Measurements from ENCODE around the gene ZSCAN2.

Gene ZSCAN2

DNA sequence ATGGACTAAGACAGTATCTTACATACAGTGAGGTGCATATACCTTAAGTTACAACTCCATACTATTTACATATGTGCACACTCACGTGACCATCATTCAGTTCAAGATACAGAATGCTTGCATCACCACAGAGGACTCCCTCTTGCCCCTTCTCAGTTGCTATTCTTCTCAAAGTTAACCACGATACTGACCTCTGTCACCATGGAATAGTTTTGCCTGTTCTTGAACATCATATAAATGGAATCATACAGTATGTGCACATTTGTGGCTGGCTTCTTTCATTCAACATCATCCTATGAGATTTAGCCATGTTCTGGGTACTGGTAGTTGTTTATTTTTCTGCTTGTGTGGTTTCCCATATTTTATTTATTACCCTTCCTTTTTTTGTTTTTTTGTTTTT is 10.4 kb upstream of the ZSCAN2 start:
- DNase-seq = no peak
- Histone ChIP-seq H3K27me3 (no peaks in the 10 kb centered on the region), H3K4me1 (no peaks in the 10 kb centered on the region), H3K36me3 (no peaks in the 10 kb centered on the region), H3K9me3 (no peaks in the 10 kb centered on the region), H3K4me3 (ENCODE audit: low read depth, low read length) (no peak overlapping the region)
- TF ChIP-seq, protein P1, sequence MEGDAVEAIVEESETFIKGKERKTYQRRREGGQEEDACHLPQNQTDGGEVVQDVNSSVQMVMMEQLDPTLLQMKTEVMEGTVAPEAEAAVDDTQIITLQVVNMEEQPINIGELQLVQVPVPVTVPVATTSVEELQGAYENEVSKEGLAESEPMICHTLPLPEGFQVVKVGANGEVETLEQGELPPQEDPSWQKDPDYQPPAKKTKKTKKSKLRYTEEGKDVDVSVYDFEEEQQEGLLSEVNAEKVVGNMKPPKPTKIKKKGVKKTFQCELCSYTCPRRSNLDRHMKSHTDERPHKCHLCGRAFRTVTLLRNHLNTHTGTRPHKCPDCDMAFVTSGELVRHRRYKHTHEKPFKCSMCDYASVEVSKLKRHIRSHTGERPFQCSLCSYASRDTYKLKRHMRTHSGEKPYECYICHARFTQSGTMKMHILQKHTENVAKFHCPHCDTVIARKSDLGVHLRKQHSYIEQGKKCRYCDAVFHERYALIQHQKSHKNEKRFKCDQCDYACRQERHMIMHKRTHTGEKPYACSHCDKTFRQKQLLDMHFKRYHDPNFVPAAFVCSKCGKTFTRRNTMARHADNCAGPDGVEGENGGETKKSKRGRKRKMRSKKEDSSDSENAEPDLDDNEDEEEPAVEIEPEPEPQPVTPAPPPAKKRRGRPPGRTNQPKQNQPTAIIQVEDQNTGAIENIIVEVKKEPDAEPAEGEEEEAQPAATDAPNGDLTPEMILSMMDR (IDR thresholded peaks at IDR 0.05; ENCODE audit: low read depth, low read length) = no peak

DNA sequence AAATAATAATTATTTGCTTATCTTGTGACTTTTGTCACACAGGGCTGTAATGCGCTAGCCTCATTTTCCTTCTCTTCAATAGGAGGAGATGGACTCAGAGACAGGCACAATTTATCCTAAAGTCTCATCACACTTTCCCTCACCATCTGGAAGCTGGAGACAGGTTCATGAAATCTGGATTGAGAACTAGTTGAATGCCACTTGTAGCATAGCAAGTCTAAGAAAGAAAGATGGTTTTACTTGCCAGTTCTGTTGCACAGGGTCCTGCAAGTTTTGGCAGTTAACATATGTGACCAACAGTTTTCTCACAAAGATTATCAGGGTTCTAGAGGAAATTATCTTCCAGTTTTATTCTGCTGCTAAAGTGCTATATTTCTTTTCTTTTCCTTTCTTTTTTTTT is 9.0 kb upstream of the ZSCAN2 start:
- Histone ChIP-seq H3K9me3 (no peaks in the 10 kb centered on the region), H3K4me1 (no peaks in the 10 kb centered on the region), H3K4me3 (ENCODE audit: low read depth, low read length) (no peak overlapping the region), H3K36me3 (no peaks in the 10 kb centered on the region), H3K27me3 (no peaks in the 10 kb centered on the region)
- no peak for DNase-seq
- TF ChIP-seq, protein P1 (IDR thresholded peaks at IDR 0.05; ENCODE audit: low read depth, low read length) = no peak

DNA sequence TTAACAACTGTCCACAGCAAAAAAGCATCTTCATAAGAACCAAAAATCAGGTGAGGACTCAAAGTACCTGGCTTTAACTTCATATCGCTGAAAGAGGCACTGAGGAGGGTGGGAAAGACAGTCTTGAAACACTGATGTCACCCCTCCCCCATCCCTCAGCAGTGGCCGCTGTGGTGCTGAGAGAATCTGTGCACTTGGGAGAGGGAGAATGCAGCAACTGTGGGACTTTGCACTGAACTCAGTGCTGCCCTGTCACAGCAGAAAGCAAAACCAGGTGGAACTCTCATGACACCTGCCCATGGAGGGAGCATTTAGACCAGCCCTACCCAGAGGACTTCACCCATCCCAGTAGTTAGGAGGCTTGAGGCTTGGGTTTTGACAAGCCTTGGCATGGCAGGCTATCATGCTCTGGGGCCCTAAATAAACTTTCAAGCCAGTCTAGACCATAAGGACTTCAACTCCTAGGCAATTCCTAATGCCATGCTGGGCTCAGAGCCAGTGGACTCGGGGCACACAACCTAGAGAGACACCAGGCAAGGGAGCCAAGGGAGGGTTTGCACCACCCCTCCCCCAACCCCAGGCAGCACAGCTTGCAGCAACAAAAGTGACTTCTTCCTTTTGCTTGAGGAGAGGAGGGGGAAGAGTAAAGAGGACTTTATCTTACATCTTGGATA is 6.1 kb upstream of the ZSCAN2 start:
- Histone ChIP-seq H3K27me3 (no peaks in the 10 kb centered on the region), H3K4me1 (no peaks in the 10 kb centered on the region), H3K9me3 (no peaks in the 10 kb centered on the region), H3K36me3 (no peaks in the 10 kb centered on the region), H3K4me3 (ENCODE audit: low read depth, low read length) (no peak overlapping the region)
- no peak for DNase-seq
- TF ChIP-seq, protein P1 (IDR thresholded peaks at IDR 0.05; ENCODE audit: low read depth, low read length) = no peak

DNA sequence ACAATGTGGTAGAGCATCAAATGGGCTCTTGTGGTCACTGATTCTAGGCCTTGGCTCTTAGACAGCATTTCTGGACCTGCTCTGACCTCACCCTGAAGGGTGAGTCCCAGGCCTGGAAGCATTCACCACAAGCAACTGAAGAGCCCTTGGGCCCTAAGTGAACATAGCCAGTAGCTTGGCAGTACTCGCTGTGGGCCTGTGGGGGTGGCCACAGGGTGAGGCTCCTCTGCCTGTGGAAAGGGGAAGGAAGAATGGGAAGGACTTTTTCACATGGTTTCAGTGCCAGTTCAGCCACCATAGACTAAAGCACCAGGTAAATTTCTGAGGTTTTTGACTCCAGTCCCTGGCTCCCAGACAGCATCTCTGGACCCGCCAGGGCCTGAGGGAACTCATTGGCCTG is 5.1 kb upstream of the ZSCAN2 start:
- no peaks in the 10 kb centered on the region for H3K4me1 ChIP-seq
- no peak overlapping the region for H3K4me3 ChIP-seq (ENCODE audit: low read depth, low read length)
- no peaks in the 10 kb centered on the region for H3K27me3 ChIP-seq
- no peaks in the 10 kb centered on the region for H3K36me3 ChIP-seq
- DNase-seq = no peak
- H3K9me3 ChIP-seq = no peaks in the 10 kb centered on the region
- TF ChIP-seq, protein P1 (IDR thresholded peaks at IDR 0.05; ENCODE audit: low read depth, low read length) = no peak

DNA sequence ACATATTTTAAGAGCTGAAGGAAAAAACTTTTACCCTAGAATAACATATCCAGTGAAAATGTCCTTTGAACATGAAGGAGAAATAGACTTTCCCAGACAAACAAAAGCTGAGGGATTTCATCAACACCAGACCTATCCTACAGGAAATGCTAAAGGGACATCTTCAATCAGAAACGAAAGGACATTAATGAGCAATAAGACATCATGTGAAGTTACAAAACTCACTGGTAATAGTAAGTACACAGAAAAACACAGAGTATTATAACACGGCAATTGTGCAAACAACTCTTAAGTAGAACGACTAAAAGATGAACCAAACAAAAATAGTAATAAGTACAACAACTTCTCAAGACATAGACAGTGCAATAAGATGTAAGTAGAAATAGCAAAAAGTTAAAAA is 3.5 kb upstream of the ZSCAN2 start:
- Histone ChIP-seq H3K4me3 (ENCODE audit: low read depth, low read length) (no peak overlapping the region), H3K9me3 (no peaks in the 10 kb centered on the region), H3K36me3 (no peaks in the 10 kb centered on the region), H3K27me3 (no peaks in the 10 kb centered on the region), H3K4me1 (no peaks in the 10 kb centered on the region)
- DNase-seq = no peak
- TF ChIP-seq, protein P1 (IDR thresholded peaks at IDR 0.05; ENCODE audit: low read depth, low read length) = no peak

DNA sequence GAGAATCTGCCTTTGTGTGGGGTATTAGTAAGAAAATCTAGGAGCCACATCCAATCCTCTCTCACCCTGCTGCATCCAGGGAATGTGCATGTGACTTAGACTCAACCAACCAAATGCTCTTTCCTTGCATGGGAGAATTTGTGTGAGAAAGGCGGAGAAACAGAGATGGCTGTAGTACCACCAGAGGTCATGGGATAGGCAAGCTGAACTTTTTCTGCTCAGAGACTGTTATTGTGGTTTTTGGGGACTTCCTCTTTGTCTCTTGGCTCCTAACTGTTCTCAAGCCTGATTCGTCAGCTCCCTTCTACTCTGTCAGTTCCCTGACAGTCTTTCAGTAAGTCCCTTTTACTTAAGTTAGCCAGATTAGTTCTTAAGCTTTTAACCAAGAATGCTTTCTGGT is 2.6 kb upstream of the ZSCAN2 start:
- H3K4me3 ChIP-seq (ENCODE audit: low read depth, low read length) = no peak overlapping the region
- TF ChIP-seq, protein P1 (IDR thresholded peaks at IDR 0.05; ENCODE audit: low read depth, low read length) = no peak
- H3K9me3 ChIP-seq = no peaks in the 10 kb centered on the region
- no peak for DNase-seq
- no peaks in the 10 kb centered on the region for H3K27me3 ChIP-seq
- H3K4me1 ChIP-seq = no peaks in the 10 kb centered on the region
- no peaks in the 10 kb centered on the region for H3K36me3 ChIP-seq
